ENCODE measurements around the gene PIGR. TPM values are rescaled to one million over a fixed set of nuclear protein-coding genes. Genes with fewer than 3 reads are reported as not detected.

The PIGR gene
- total RNA-seq, 1 experiment from 2014 or later = not detected

GRCh38 chr1:206900149-206900548, 46.1 kb downstream of the PIGR start:
- no peak overlapping the region for H2AFZ ChIP-seq (ENCODE audit: low read length)
- no peaks in the 10 kb centered on the region for H4K20me1 ChIP-seq (ENCODE audit: low read length)
- ChIA-PET CTCF (no interaction called here), POLR2A (ENCODE audit: unreplicated experiment) (interaction anchor here (0.6 to 0.7 kb wide), 2 partner anchors 10 to 12 kb away, joined by 3 to 4 read pairs; no protein-coding TSS in a partner anchor)
- ATAC-seq (no peak), DNase-seq (no peak)
- no peak overlapping the region for H3K9ac ChIP-seq (ENCODE audit: low read length)
- H3K36me3 ChIP-seq (ENCODE audit: low read depth, low read length) = 0 out of 2 replicates have a peak, but pooled peaks cover 2% of the 10 kb centered on the region
- H3F3A ChIP-seq (ENCODE audit: low read length, unreplicated experiment) = no peaks in the 10 kb centered on the region
- peaks cover 54% of the 10 kb centered on the region for H3K4me1 ChIP-seq (ENCODE audit: insufficient read depth, low read length)
- H3K27me3 ChIP-seq (ENCODE audit: low read length) = no peaks in the 10 kb centered on the region
- H3K9me3 ChIP-seq (ENCODE audit: low read length) = no peaks in the 10 kb centered on the region
- no peak overlapping the region for H3K27ac ChIP-seq (ENCODE audit: low read length)
- TF ChIP-seq EZH2phosphoT487 (IDR thresholded peaks at IDR 0.05; ENCODE audit: borderline replicate concordance, low read length) = no peak
- no peak for TF ChIP-seq EZH2 (IDR thresholded peaks at IDR 0.05; ENCODE audit: low read length, unreplicated experiment)
- TF ChIP-seq CTCF (conservative IDR thresholded peaks at IDR 0.05; ENCODE audit: low read depth, low read length) = no peak
- intact Hi-C loops (cut with micrococcal nuclease) = no loop called here
- no peaks in the 10 kb centered on the region for H3K79me2 ChIP-seq (ENCODE audit: low read length)
- H3K9me2 ChIP-seq (replicated peaks; ENCODE audit: low read length) = peaks cover 4% of the 10 kb centered on the region; the same call in 1 of the 2 replicates
- BruUV-seq (replicated peaks) = no TSS peak
- no peak overlapping the region for H3K4me2 ChIP-seq (ENCODE audit: low read length)
- H3K4me3 ChIP-seq (ENCODE audit: low read length) = no peak overlapping the region

- DNase-seq (no peak), ATAC-seq (no peak)
- ChIA-PET CTCF (no interaction called here), POLR2A (ENCODE audit: unreplicated experiment) (interaction anchor here (0.6 kb wide), 1 partner anchor 95 kb away, joined by 4 read pairs; no protein-coding TSS in a partner anchor)
- Histone ChIP-seq H3K79me2 (ENCODE audit: low read length) (no peaks in the 10 kb centered on the region), H3F3A (ENCODE audit: low read length, unreplicated experiment) (no peaks in the 10 kb centered on the region), H3K9me2 (replicated peaks; ENCODE audit: low read length) (peaks cover 4% of the 10 kb centered on the region; the same call in 1 of the 2 replicates), H3K4me2 (ENCODE audit: low read length) (no peak overlapping the region), H3K27ac (ENCODE audit: low read length) (no peak overlapping the region), H4K20me1 (ENCODE audit: low read length) (no peaks in the 10 kb centered on the region), H3K9me3 (ENCODE audit: low read length) (no peaks in the 10 kb centered on the region), H3K4me1 (ENCODE audit: insufficient read depth, low read length) (peaks cover 54% of the 10 kb centered on the region), H3K9ac (ENCODE audit: low read length) (no peak overlapping the region), H3K36me3 (ENCODE audit: low read depth, low read length) (0 out of 2 replicates have a peak, but pooled peaks cover 2% of the 10 kb centered on the region), H3K4me3 (ENCODE audit: low read length) (no peak overlapping the region), H3K27me3 (ENCODE audit: low read length) (no peaks in the 10 kb centered on the region), H2AFZ (ENCODE audit: low read length) (no peak overlapping the region)
- intact Hi-C loops (cut with micrococcal nuclease) = no loop called here
- BruUV-seq (replicated peaks) = no TSS peak
- no peak for TF ChIP-seq EZH2phosphoT487 (IDR thresholded peaks at IDR 0.05; ENCODE audit: borderline replicate concordance, low read length)
- no peak for TF ChIP-seq EZH2 (IDR thresholded peaks at IDR 0.05; ENCODE audit: low read length, unreplicated experiment)
- no peak for TF ChIP-seq CTCF (conservative IDR thresholded peaks at IDR 0.05; ENCODE audit: low read depth, low read length)
Measured at GRCh38 chr1:206899717-206900116, 46.5 kb downstream of the PIGR start.

DNA sequence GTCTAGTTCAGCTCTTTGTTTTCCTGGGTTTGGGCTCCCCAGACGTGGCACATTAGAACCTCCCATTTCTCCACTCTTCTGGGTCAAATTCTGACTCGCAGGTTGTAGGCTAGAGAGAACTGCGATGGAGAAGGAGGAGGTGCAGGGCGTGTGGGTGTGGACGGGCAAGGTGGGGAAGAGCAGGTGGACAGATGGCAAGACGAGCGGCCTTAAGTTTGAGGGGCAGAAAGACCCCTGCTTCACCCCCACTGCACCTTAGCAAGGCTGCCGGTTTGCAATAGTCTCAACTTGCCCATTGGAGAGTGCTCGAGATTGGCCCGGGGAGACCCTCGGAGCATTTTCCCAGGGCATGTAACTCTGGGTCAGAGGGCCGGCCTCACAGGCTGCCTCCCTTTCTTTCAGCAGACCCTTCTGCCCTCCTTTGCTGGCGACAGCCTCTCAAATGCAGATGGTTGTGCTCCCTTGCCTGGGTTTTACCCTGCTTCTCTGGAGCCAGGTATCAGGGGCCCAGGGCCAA, 47.3 kb downstream of the PIGR start:
- Histone ChIP-seq H3K9ac (ENCODE audit: low read length) (peak overlapping the region; percentile 51), H2AFZ (ENCODE audit: low read length) (peak overlapping the region; percentile 21)

More for the DNA sequence above, 47.3 kb downstream of the PIGR start:
- no peaks in the 10 kb centered on the region for H3K27me3 ChIP-seq (ENCODE audit: low read length)
- H3K4me3 ChIP-seq (ENCODE audit: low read length) = no peak overlapping the region
- ATAC-seq (no peak), DNase-seq (no peak)
- BruUV-seq (replicated peaks) = no TSS peak
- no peaks in the 10 kb centered on the region for H3K79me2 ChIP-seq (ENCODE audit: low read length)
- no peaks in the 10 kb centered on the region for H3K9me2 ChIP-seq (replicated peaks; ENCODE audit: low read length)
- peak overlapping the region; percentile 37 for H3K4me2 ChIP-seq (ENCODE audit: low read length)
- POLR2A ChIA-PET (ENCODE audit: unreplicated experiment) = interaction anchor here (0.6 to 1.0 kb wide), 3 partner anchors 10 to 264 kb away, joined by 3 to 6 read pairs (median 4); partner anchors contain the start of gene DYRK3
- H3K27ac ChIP-seq (ENCODE audit: low read length) = peak overlapping the region; percentile 73
- TF ChIP-seq CTCF (conservative IDR thresholded peaks at IDR 0.05; ENCODE audit: low read depth, low read length) = no peak
- peaks cover 54% of the 10 kb centered on the region for H3K4me1 ChIP-seq (ENCODE audit: insufficient read depth, low read length)
- no peaks in the 10 kb centered on the region for H3F3A ChIP-seq (ENCODE audit: low read length, unreplicated experiment)
- intact Hi-C loops (cut with micrococcal nuclease) = no loop called here
- no peaks in the 10 kb centered on the region for H4K20me1 ChIP-seq (ENCODE audit: low read length)
- CTCF ChIA-PET = interaction anchor here (0.9 kb wide), 1 partner anchor 10 kb away, joined by 3 read pairs; no protein-coding TSS in a partner anchor
- no peaks in the 10 kb centered on the region for H3K9me3 ChIP-seq (ENCODE audit: low read length)
- 0 out of 2 replicates have a peak, but pooled peaks cover 2% of the 10 kb centered on the region for H3K36me3 ChIP-seq (ENCODE audit: low read depth, low read length)

Data from PC-3 (cell line).